Heart left ventricle (tissue), 16 donors: ENCODE results near the gene CACNA1C. TPM values are rescaled to one million over a fixed set of nuclear protein-coding genes. Genes with fewer than 3 reads are reported as not detected.
A peak's percentile ranks its signal among the peaks of the same experiment; 100 is the strongest.

ENCODE experiments used
- ATAC-seq, 4 donors: fragments of 200-7000 bp; cut with Tn5 transposase; one replicate each; pipeline ENCODE4 v1.9.1; 2020 to 2022; ENCODE audit warnings: moderate library complexity in 4 of 4, mild to moderate bottlenecking in 3 of 4, moderate number of reproducible peaks in 1 of 4
- DNase-seq, 5 donors: peaks; one replicate each; pipeline ENCODE4 v3.0.0-alpha.2; 2020
- H3K27ac ChIP-seq, 12 donors: fragments of 200-600 bp; sonication (generic) in 4 of 12; one replicate each; pipeline versions ENCODE4 v1.5.0 to v1.8.0; 2016 to 2022; ENCODE audit warnings: mild to moderate bottlenecking in 2 of 12
- H3K27me3 ChIP-seq, 9 donors: fragments of 200-600 bp; sonication (generic) in 2 of 9; one replicate each; pipeline versions ENCODE4 v1.5.1 to v1.8.0; 2016 to 2022; ENCODE audit warnings: mild to moderate bottlenecking in 3 of 9
- H3K36me3 ChIP-seq, 9 donors: fragments of 200-600 bp; sonication (generic) in 2 of 9; one replicate each; pipeline versions ENCODE4 v1.5.0 to v1.8.0; 2018 to 2022; ENCODE audit warnings: mild to moderate bottlenecking in 2 of 9
- H3K4me1 ChIP-seq, 12 donors: fragments of 200-600 bp; sonication (generic) in 4 of 12; one replicate each; pipeline versions ENCODE4 v1.5.0 to v1.8.0; 2016 to 2022; ENCODE audit warnings: mild to moderate bottlenecking in 3 of 12
- H3K4me3 ChIP-seq, 12 donors: fragments of 200-600 bp; sonication (generic) in 4 of 12; one replicate each; pipeline versions ENCODE4 v1.5.0 to v1.8.0; 2017 to 2022; ENCODE audit warnings: mild to moderate bottlenecking in 9 of 12, moderate library complexity in 4 of 12
- H3K9me3 ChIP-seq, 12 donors: fragments of 200-600 bp; sonication (generic) in 4 of 12; one replicate each; pipeline versions ENCODE4 v1.5.0 to v1.8.0; 2016 to 2022; ENCODE audit warnings: mild to moderate bottlenecking in 1 of 12
- CTCF ChIP-seq, 12 donors: fragments of 200-600 bp; sonication (generic) in 4 of 12; IDR thresholded peaks; one replicate each; pipeline versions ENCODE4 v1.5.0 to v1.8.0; 2018 to 2022; ENCODE audit warnings: antibody characterized with exemption in 12 of 12, mild to moderate bottlenecking in 5 of 12
- POLR2A ChIP-seq, 2 donors: fragments of 450-650 bp; IDR thresholded peaks; one replicate each; pipeline ENCODE4 v1.6.1; 2017; ENCODE audit warnings: antibody characterized with exemption in 2 of 2, mild to moderate bottlenecking in 2 of 2, moderate library complexity in 2 of 2
- WGBS, 4 donors: extraction: QIAGEN DNeasy Blood & Tissue Kit in 2 of 4; methylation state at CpG; one replicate each; pipeline versions ENCODE4 v1.1.5 to v1.1.7; 2013 to 2018; 5-methylcytosine and 5-hydroxymethylcytosine counted together
- intact Hi-C, 10 donors: fragments of 100-400 bp; cut with DNase I; formaldehyde crosslinking; loops; one replicate each; pipeline versions ENCODE4 v1.11.1 to v1.14.2; 2022
- polyA plus RNA-seq, 2 donors: library from polyadenylated mRNA; stranded (reverse); fragments of 200-250 nt; gene quantifications; one replicate each; pipeline ENCODE4 v1.2.3, GENCODE V29; 2013
- total RNA-seq, 9 donors: library from RNA; depleted of rRNA in 2 of 9; stranded (reverse); fragments of >200 nt in 2 of 9; fragmentation: NEBNext Ultra II Directional in 3 of 9; extraction: Animal tissue kit (Norgen Biotek cat#: 25700) in 3 of 9; gene quantifications; one replicate each; pipeline versions ENCODE4 v1.1.0 to v1.2.4, GENCODE V29; 2016 to 2023
- donor health status: ischemic (EF 13 %, LVEDD 7.1; RV severe dilation, severe dysfunction).
- donor health status: healthy with polysubstance abuse.
- donor health status: DM: no; HTN: yes; CAD: no.
- donor health status: DM: no; HTN: no; CAD: no.
- donor health status: ischemic (EF 25% LVEDD 6.9; RV normal size, moderate dysfunction).
- donor health status: ischemic (EF 25% LVEDD 5.7; RV mildly dilated, moderate dysfunction).
- donor health status: healthy.
- donor health status: DM: yes; HTN: yes; CAD: no.
- donor health status: ischemic (EF 35%, LVEDD 5.7; RV mildly dilated, moderate dysfunction).
- donor health status: nonischemic (EF 11% LVEDD 7.7; RV severe dilation, severe dysfunction).
- donor health status: DM: yes; HTN: yes; CAD: no.
- donor health status: PGD.
- donor health status: ischemic (EF 29% LVEDD 5.4; RV normal size, mild dysfunction).
- donor health status: nonischemic (EF 23%, LVEDD 6.1; RV moderate dilation, normal function).

CACNA1C gene
- total and polyA plus RNA-seq, 11 donors: 41.9 to 196 (median 164) TPM

GRCh38 chr12:2080604-2081003, 27.8 kb downstream of the CACNA1C start:
- Histone ChIP-seq H3K36me3 (peaks cover 0 to 4% (median 0%) of the 10 kb centered on the region in 9 donors), H3K4me3 (no peak overlapping the region), H3K9me3 (peaks cover 0 to 7% (median 0%) of the 10 kb centered on the region in 12 donors), H3K27me3 (no peaks in the 10 kb centered on the region), H3K4me1 (peaks cover 5 to 79% (median 49%) of the 10 kb centered on the region in 12 donors), H3K27ac (peak overlapping the region in 2 of 12 donors; percentile 46 to 73)
- no peak for TF ChIP-seq POLR2A (IDR thresholded peaks at IDR 0.05)
- TF ChIP-seq CTCF (IDR thresholded peaks at IDR 0.05): no peak
- no peak for DNase-seq
- intact Hi-C loops: no loop called here
- ATAC-seq: no peak

- no peaks in the 10 kb centered on the region for H3K27me3 ChIP-seq
- DNase-seq (no peak), ATAC-seq (peak in 2 of 4 donors; percentile 2 to 5)
- H3K36me3 ChIP-seq: peaks cover 0 to 4% (median 0%) of the 10 kb centered on the region in 9 donors
- H3K4me3 ChIP-seq: no peak overlapping the region
- intact Hi-C loops: no loop called here
- peaks cover 0 to 7% (median 0%) of the 10 kb centered on the region in 12 donors for H3K9me3 ChIP-seq
- H3K27ac ChIP-seq: peak overlapping the region in 7 of 12 donors; percentile 18 to 73 (median 47)
- TF ChIP-seq POLR2A (IDR thresholded peaks at IDR 0.05) (no peak), CTCF (IDR thresholded peaks at IDR 0.05) (no peak)
- peaks cover 4 to 79% (median 52%) of the 10 kb centered on the region in 12 donors for H3K4me1 ChIP-seq
- WGBS, 4 donors: 75 to 81% (median 79%) methylated on average over 6 of the region's 6 CpGs
Measured at GRCh38 chr12:2082321-2082720, 29.5 kb downstream of the CACNA1C start.

GRCh38 chr12:2083008-2083407, 30.2 kb downstream of the CACNA1C start:
- intact Hi-C loops: no loop called here
- Histone ChIP-seq H3K27ac (peak overlapping the region in 10 of 12 donors; percentile 1 to 73 (median 52)), H3K36me3 (peaks cover 0 to 4% (median 0%) of the 10 kb centered on the region in 9 donors), H3K27me3 (no peaks in the 10 kb centered on the region), H3K4me1 (peaks cover 4 to 78% (median 49%) of the 10 kb centered on the region in 12 donors), H3K9me3 (peaks cover 0 to 7% (median 0%) of the 10 kb centered on the region in 12 donors), H3K4me3 (no peak overlapping the region)
- TF ChIP-seq POLR2A (IDR thresholded peaks at IDR 0.05) (no peak), CTCF (IDR thresholded peaks at IDR 0.05) (no peak)
- DNase-seq: no peak
- ATAC-seq: peak in 1 of 4 donors; percentile 19
- WGBS, 4 donors: 50 to 78% (median 66%) methylated on average over 1 of the region's 1 CpG

- Histone ChIP-seq H3K27me3 (no peaks in the 10 kb centered on the region), H3K4me3 (no peak overlapping the region), H3K27ac (peak overlapping the region in 9 of 12 donors; percentile 18 to 76 (median 56)), H3K9me3 (peaks cover 0 to 7% (median 0%) of the 10 kb centered on the region in 12 donors), H3K36me3 (peaks cover 0 to under 1% (median 0%) of the 10 kb centered on the region in 9 donors), H3K4me1 (peaks cover 4 to 75% (median 49%) of the 10 kb centered on the region in 12 donors)
- intact Hi-C loops: no loop called here
- WGBS, 4 donors: 72 to 88% (median 76%) methylated on average over 1 of the region's 1 CpG
- no peak for ATAC-seq
- TF ChIP-seq CTCF (IDR thresholded peaks at IDR 0.05) (no peak), POLR2A (IDR thresholded peaks at IDR 0.05) (no peak)
- DNase-seq: no peak
Measured at GRCh38 chr12:2083561-2083960, 30.8 kb downstream of the CACNA1C start.
